GM12878 (cell line): Measurements from ENCODE around the gene TRABD2B. TPM values are rescaled to one million over a fixed set of nuclear protein-coding genes. Genes with fewer than 3 reads are reported as not detected.

Source experiments
- ATAC-seq: fragments of 200-7000 bp; cut with Tn5 transposase; 3 replicates; pipeline ENCODE4 v1.9.1; 2020; ENCODE audit warnings: mild to moderate bottlenecking, moderate library complexity
- BruUV-seq: library from RNA; stranded (reverse); fragments of 400-500 nt; replicated peaks from 2 replicates; lab custom pipeline; 2021; lab: Mats Ljungman, UMichigan
- CTCF ChIA-PET: fragments of 300-600 bp; sonication (Branson Sonifier 250); formaldehyde crosslinking; extraction: SDS; loops from one replicate; lab custom pipeline; 2021; ENCODE audit warnings: inconsistent platforms; lab: Yijun Ruan, JAX
- POLR2A ChIA-PET: fragments of 350-600 bp; formaldehyde crosslinking; extraction: SDS; loops from one replicate; lab custom pipeline; 2021; ENCODE audit warnings: inconsistent platforms; lab: Charles Lee
- RAD21 ChIA-PET: fragments of 300-600 bp; sonication (Branson Sonifier 250); formaldehyde crosslinking; loops from one replicate; lab custom pipeline; 2023; ENCODE audit warnings: antibody characterized with exemption; ENCODE audit not compliant: unreplicated experiment; lab: Charles Lee
- SMC1A ChIA-PET: fragments of 300-600 bp; sonication (Branson Sonifier 250); formaldehyde crosslinking; loops from one replicate; lab custom pipeline; 2023; ENCODE audit not compliant: unreplicated experiment, uncharacterized antibody; lab: Charles Lee
- DNase-seq: peaks from one replicate; pipeline ENCODE4 v3.0.0-alpha.2; 2011; ENCODE audit warnings: low read depth, low spot score
- FAIRE-seq: peaks from 3 replicates; lab custom pipeline; 2011; peaks lifted over from hg19 to GRCh38; lab: Jason Lieb, UNC
- H2AFZ ChIP-seq: 2 replicates; pipeline ENCODE4 v1.6.0; 2011; ENCODE audit warnings: low read depth, low read length, control low read depth; ENCODE audit not compliant: control insufficient read depth
- H3K27ac ChIP-seq: 2 replicates; pipeline ENCODE4 v1.5.1; 2011; ENCODE audit warnings: control low read depth; ENCODE audit not compliant: control insufficient read depth, insufficient read depth
- H3K27me3 ChIP-seq, 2 experiments: replicated peaks in 1 of 2; 2 replicates each; pipeline versions ENCODE4 v1.6.0 to v1.6.1; 2011; ENCODE audit warnings: low read length in 1 of 2; ENCODE audit not compliant: control insufficient read depth in 2 of 2, insufficient read depth in 2 of 2
- H3K36me3 ChIP-seq, 2 experiments: 2 replicates each; pipeline ENCODE4 v1.5.1; 2011; ENCODE audit warnings: low read length in 1 of 2; ENCODE audit not compliant: control insufficient read depth in 2 of 2, insufficient read depth in 2 of 2
- H3K4me1 ChIP-seq: 2 replicates; pipeline ENCODE4 v1.6.1; 2011; ENCODE audit warnings: mild to moderate bottlenecking, low read length, moderate library complexity, mixed read lengths; ENCODE audit not compliant: control insufficient read depth, insufficient read depth
- H3K4me2 ChIP-seq: 2 replicates; pipeline ENCODE4 v1.6.0; 2011; ENCODE audit warnings: control low read depth; ENCODE audit not compliant: control insufficient read depth, insufficient read depth
- H3K4me3 ChIP-seq: fragments of 200-600 bp; sonication (generic); 2 replicates; pipeline ENCODE4 v1.5.1; 2016
- H3K79me2 ChIP-seq: 2 replicates; pipeline ENCODE4 v1.6.0; 2011; ENCODE audit warnings: low read length; ENCODE audit not compliant: control insufficient read depth, insufficient read depth
- H3K9ac ChIP-seq: 2 replicates; pipeline ENCODE4 v1.8.0; 2011; ENCODE audit warnings: low read length, control low read depth, mixed read lengths; ENCODE audit not compliant: control insufficient read depth, insufficient read depth
- H3K9me3 ChIP-seq: replicated peaks from 3 replicates; pipeline ENCODE4 v1.5.1; 2011; ENCODE audit warnings: mild to moderate bottlenecking, low read length; ENCODE audit not compliant: control insufficient read depth, insufficient read depth
- H4K20me1 ChIP-seq: 2 replicates; pipeline ENCODE4 v1.6.0; 2011; ENCODE audit not compliant: control insufficient read depth, insufficient read depth
- BCLAF1 ChIP-seq: fragments of 450-650 bp; IDR thresholded peaks from 2 replicates; pipeline ENCODE4 v1.6.1; 2017; ENCODE audit warnings: antibody characterized with exemption, mild to moderate bottlenecking, moderate library complexity
- BHLHE40 ChIP-seq, 2 experiments: fragments of 450-650 bp in 1 of 2; IDR thresholded peaks; 2 replicates each; pipeline ENCODE4 v1.6.1; 2011 to 2017; ENCODE audit warnings: low read depth in 2 of 2, borderline replicate concordance in 1 of 2, improper control_type of control experiment in 1 of 2, low read length in 1 of 2, mild to moderate bottlenecking in 1 of 2
- IKZF1 ChIP-seq: fragments of 450-650 bp; conservative IDR thresholded peaks from 2 replicates; pipeline ENCODE4 v1.6.1; 2017; ENCODE audit warnings: antibody characterized with exemption, mild to moderate bottlenecking
- NBN ChIP-seq: fragments of 450-650 bp; IDR thresholded peaks from 2 replicates; pipeline ENCODE4 v1.6.1; 2016
- SP1 ChIP-seq: IDR thresholded peaks from one replicate; pipeline ENCODE4 v1.6.1; 2011; ENCODE audit warnings: low read depth, low read length
- STAT3 ChIP-seq: IDR thresholded peaks from 2 replicates; pipeline ENCODE4 v1.6.1; 2011; ENCODE audit warnings: low read depth, low read length, improper control_type of control experiment
- YY1 ChIP-seq: IDR thresholded peaks from 2 replicates; pipeline ENCODE4 v1.6.1; 2011; ENCODE audit warnings: low read depth, mild to moderate bottlenecking, low read length
- ZNF217 ChIP-seq: fragments of 450-650 bp; IDR thresholded peaks from 2 replicates; pipeline ENCODE4 v1.6.1; 2017; ENCODE audit warnings: antibody characterized with exemption, mild to moderate bottlenecking
- WGBS: methylation state at CpG from one replicate; pipeline ENCODE4 v1.1.6; 2016; ENCODE audit warnings: low lambda C conversion rate; ENCODE audit not compliant: insufficient replicate concordance, insufficient coverage; ENCODE audit errors: missing lambda C conversion rate; 5-methylcytosine and 5-hydroxymethylcytosine counted together
- in situ Hi-C: fragments of 300-500 bp; cut with MboI; formaldehyde crosslinking; loops from 9 replicates; pipeline ENCODE4 v1.14.3; 2018; ENCODE audit warnings: mixed read lengths
- intact Hi-C: fragments of 100-400 bp; cut with micrococcal nuclease; formaldehyde crosslinking; loops from one replicate; pipeline ENCODE4 v1.14.2; 2022; ENCODE audit not compliant: unreplicated experiment
- polyA plus RNA-seq, 11 experiments: library from polyadenylated mRNA; depleted of rRNA in 4 of 11; unstranded in 6 of 11; stranded (reverse) in 5 of 11; fragments of >200 nt; fragmentation: Nextera tagmentation in 4 of 11; fragmentation: Illumina TruSeq in 1 of 11; extraction: Ambion mirVana in 4 of 11; extraction: Trizol in 1 of 11; gene quantifications; 1 replicate in 1 of 11; 2 replicates in 10 of 11; pipeline versions ENCODE4 v1.2.1 to v1.2.3, GENCODE V29; 2011 to 2016; ENCODE audit warnings: inconsistent platforms in 2 of 11, missing spikeins in 2 of 11, low read depth in 1 of 11
- total RNA-seq, 4 experiments: library from RNA; depleted of rRNA in 3 of 4; stranded (reverse); fragments of >200 nt in 3 of 4; fragmentation: Illumina TruSeq in 1 of 4; extraction: Trizol in 1 of 4; gene quantifications; 2 replicates each; pipeline versions ENCODE4 v1.2.1 to v1.2.3, GENCODE V29; 2013 to 2021

The TRABD2B gene
- total and polyA plus RNA-seq, 10 of the 15 experiments (the other 5 are each of a cell fraction or from before 2014, with no cell fraction given): not detected

- POLR2A ChIA-PET: no interaction called here
- RAD21 ChIA-PET: no interaction called here
- Histone ChIP-seq H3K79me2 (no peaks in the 10 kb centered on the region), H3K27me3 (peaks cover 0 to 4% of the 10 kb centered on the region in 2 experiments; a peak in 2 of 4 replicates), H3K4me3 (no peak overlapping the region), H3K36me3 (no peaks in the 10 kb centered on the region), H3K9me3 (no peaks in the 10 kb centered on the region), H2AFZ (no peak overlapping the region), H3K4me1 (no peaks in the 10 kb centered on the region), H3K4me2 (no peak overlapping the region), H3K27ac (no peak overlapping the region), H3K9ac (no peak overlapping the region), H4K20me1 (no peaks in the 10 kb centered on the region; the same call in 1 of the 2 replicates)
- no peak for DNase-seq
- BruUV-seq: no TSS peak
- no peak for TF ChIP-seq IKZF1
- no peak for TF ChIP-seq SP1
- no peak for TF ChIP-seq STAT3
- CTCF ChIA-PET: interaction anchor here (0.8 to 3.5 kb wide), 5 partner anchors 9 to 285 kb away, joined by 5 to 13 read pairs (median 9); partner anchors contain the start of gene FOXD2
- no peak for ATAC-seq
- SMC1A ChIA-PET: interaction anchor here (1.2 to 2.9 kb wide), 3 partner anchors 10 to 286 kb away, joined by 3 to 15 read pairs (median 10); no protein-coding TSS in a partner anchor
- intact Hi-C loops: loop anchor here (10.0 kb wide), 1 partner anchor 193 kb away; no protein-coding TSS in a partner anchor
- FAIRE-seq: no peak
- in situ Hi-C loops: no loop called here
Observed at GRCh38 chr1:47717341-47717740, 279.8 kb downstream of the TRABD2B start.

GRCh38 chr1:47713975-47714767 is 283.0 kb downstream of the TRABD2B start:
- FAIRE-seq (no peak), ATAC-seq (no peak), DNase-seq (no peak)
- WGBS: 0% methylated on average over 4 of the region's 4 CpGs
- Histone ChIP-seq H3K27ac (no peak overlapping the region), H3K36me3 (no peaks in the 10 kb centered on the region), H3K4me1 (no peaks in the 10 kb centered on the region), H3K9me3 (no peaks in the 10 kb centered on the region), H3K9ac (no peak overlapping the region), H4K20me1 (no peaks in the 10 kb centered on the region; the same call in 1 of the 2 replicates), H3K79me2 (no peaks in the 10 kb centered on the region), H2AFZ (no peak overlapping the region), H3K4me3 (no peak overlapping the region), H3K27me3 (peaks cover 7% of the 10 kb centered on the region in 2 experiments; a peak in 3 of 4 replicates), H3K4me2 (no peak overlapping the region)
- in situ Hi-C loops (loop anchor here (5.0 kb wide), 2 partner anchors 282 to 327 kb away; no protein-coding TSS in a partner anchor), intact Hi-C loops (loop anchor here (5.0 to 10.0 kb wide), 2 partner anchors 189 to 522 kb away; partner anchors contain the start of gene PDZK1IP1)
- SMC1A ChIA-PET: no interaction called here
- TF ChIP-seq YY1 (no peak), ZNF217 (no peak), BHLHE40 (IDR thresholded peaks at IDR 0.05; ENCODE audit: borderline replicate concordance in 1 of 2, low read depth in 2 of 2, low read length in 1 of 2) (no peak), BCLAF1 (no peak), NBN (no peak)
- POLR2A ChIA-PET: no interaction called here
- BruUV-seq: no TSS peak
- RAD21 ChIA-PET: no interaction called here
- CTCF ChIA-PET: interaction anchor here (0.8 to 1.0 kb wide), 2 partner anchors 10 to 326 kb away, joined by 3 to 4 read pairs; no protein-coding TSS in a partner anchor
